Ascending aorta (tissue), 2 donors: ENCODE data around the gene ABCC8. TPM values are rescaled to one million over a fixed set of nuclear protein-coding genes. Genes with fewer than 3 reads are reported as not detected.

ENCODE experiments used
- DNase-seq, 2 donors: peaks; one replicate each; pipeline ENCODE4 v3.0.0-alpha.2; 2019; ENCODE audit warnings: low spot score in 2 of 2
- H3K27ac ChIP-seq, 2 donors: fragments of 200-600 bp; sonication (generic); one replicate each; pipeline ENCODE4 v1.5.1; 2016 to 2017; ENCODE audit warnings: mild to moderate bottlenecking in 1 of 2
- H3K27me3 ChIP-seq: fragments of 200-600 bp; sonication (generic); one replicate; pipeline ENCODE4 v1.5.1; 2017
- H3K36me3 ChIP-seq, 2 donors: fragments of 200-600 bp; sonication (generic); one replicate each; pipeline ENCODE4 v1.5.1; 2016
- H3K4me1 ChIP-seq, 2 donors: fragments of 200-600 bp; sonication (generic); one replicate each; pipeline ENCODE4 v1.5.1; 2016 to 2017; ENCODE audit warnings: mild to moderate bottlenecking in 1 of 2
- H3K4me3 ChIP-seq, 2 donors: fragments of 200-600 bp; sonication (generic); one replicate each; pipeline ENCODE4 v1.5.1; 2016 to 2017; ENCODE audit warnings: mild to moderate bottlenecking in 1 of 2
- H3K9me3 ChIP-seq, 2 donors: fragments of 200-600 bp; sonication (generic); one replicate each; pipeline ENCODE4 v1.5.1; 2016
- CTCF ChIP-seq, 3 experiments: fragments of 200-600 bp in 2 of 3; fragments of 450-650 bp in 1 of 3; sonication (generic) in 2 of 3; IDR thresholded peaks; one replicate each; pipeline ENCODE4 v1.5.1; 2016 to 2019; ENCODE audit warnings: antibody characterized with exemption in 3 of 3, mild to moderate bottlenecking in 1 of 3, moderate library complexity in 1 of 3
- intact Hi-C: fragments of 100-400 bp; cut with DNase I; formaldehyde crosslinking; loops from one replicate; pipeline ENCODE4 v1.15.1; 2023
- total RNA-seq: library from RNA; depleted of rRNA; stranded (reverse); fragments of >200 nt; gene quantifications from one replicate; pipeline ENCODE4 v1.1.0, GENCODE V29; 2016

The ABCC8 gene
- total RNA-seq, 1 donor from 2014 or later, result not detected

- no peak for DNase-seq
- intact Hi-C loops, result no loop called here
- no peaks in the 10 kb centered on the region for H3K27me3 ChIP-seq
- no peaks in the 10 kb centered on the region for H3K4me1 ChIP-seq
- TF ChIP-seq CTCF (IDR thresholded peaks at IDR 0.05), result no peak
- H3K27ac ChIP-seq, result no peak overlapping the region
- no peak overlapping the region for H3K4me3 ChIP-seq
- H3K9me3 ChIP-seq, result no peaks in the 10 kb centered on the region
- no peaks in the 10 kb centered on the region for H3K36me3 ChIP-seq
Observed at GRCh38 chr11:17521106-17521900, 44.7 kb upstream of the ABCC8 start.

- DNase-seq, result no peak
- Histone ChIP-seq H3K9me3 (no peaks in the 10 kb centered on the region), H3K27me3 (no peaks in the 10 kb centered on the region), H3K4me3 (no peak overlapping the region), H3K4me1 (no peaks in the 10 kb centered on the region), H3K27ac (no peak overlapping the region), H3K36me3 (no peaks in the 10 kb centered on the region)
- intact Hi-C loops, result no loop called here
- no peak for TF ChIP-seq CTCF (IDR thresholded peaks at IDR 0.05)
Observed at GRCh38 chr11:17519061-17519885, 42.6 kb upstream of the ABCC8 start.

GRCh38 chr11:17518366-17518765 lies 41.7 kb upstream of the ABCC8 start:
- no peak overlapping the region for H3K27ac ChIP-seq
- no peaks in the 10 kb centered on the region for H3K4me1 ChIP-seq
- TF ChIP-seq CTCF (IDR thresholded peaks at IDR 0.05), result no peak
- intact Hi-C loops, result no loop called here
- no peaks in the 10 kb centered on the region for H3K27me3 ChIP-seq
- no peak for DNase-seq
- H3K36me3 ChIP-seq, result no peaks in the 10 kb centered on the region
- H3K4me3 ChIP-seq, result no peak overlapping the region
- no peaks in the 10 kb centered on the region for H3K9me3 ChIP-seq

- no peak for DNase-seq
- no peaks in the 10 kb centered on the region for H3K36me3 ChIP-seq
- H3K27me3 ChIP-seq, result no peaks in the 10 kb centered on the region
- intact Hi-C loops, result no loop called here
- no peaks in the 10 kb centered on the region for H3K9me3 ChIP-seq
- no peaks in the 10 kb centered on the region for H3K4me1 ChIP-seq
- TF ChIP-seq CTCF (IDR thresholded peaks at IDR 0.05), result no peak
- H3K27ac ChIP-seq, result no peak overlapping the region
- H3K4me3 ChIP-seq, result no peak overlapping the region
Observed at GRCh38 chr11:17517186-17517585, 40.5 kb upstream of the ABCC8 start.

GRCh38 chr11:17516551-17517150 lies 40.0 kb upstream of the ABCC8 start:
- no peak for TF ChIP-seq CTCF (IDR thresholded peaks at IDR 0.05)
- DNase-seq, result no peak
- Histone ChIP-seq H3K4me1 (no peaks in the 10 kb centered on the region), H3K9me3 (no peaks in the 10 kb centered on the region), H3K4me3 (no peak overlapping the region), H3K27me3 (no peaks in the 10 kb centered on the region), H3K36me3 (no peaks in the 10 kb centered on the region), H3K27ac (no peak overlapping the region)
- intact Hi-C loops, result no loop called here
